GM18867 (cell line): Measurements from ENCODE around the gene TRABD2A.

Experiments used
- ATAC-seq: cut with Tn5 transposase; IDR thresholded peaks from one replicate; pipeline ENCODE4 v1.9.1; 2021; ENCODE audit warnings: mild to moderate bottlenecking, moderate library complexity; ENCODE audit not compliant: unreplicated experiment

Gene TRABD2A

GRCh38 chr2:84855731-84856130 lies 25.2 kb downstream of the TRABD2A start:
- ATAC-seq, result no peak

GRCh38 chr2:84854850-84855249 lies 26.0 kb downstream of the TRABD2A start:
- no peak for ATAC-seq

GRCh38 chr2:84851876-84852275 lies 29.0 kb downstream of the TRABD2A start:
- ATAC-seq, result no peak

GRCh38 chr2:84850471-84850870 lies 30.4 kb downstream of the TRABD2A start:
- no peak for ATAC-seq

GRCh38 chr2:84849271-84849952 lies 31.5 kb downstream of the TRABD2A start:
- no peak for ATAC-seq

- no peak for ATAC-seq
Observed at GRCh38 chr2:84847326-84848050, 33.4 kb downstream of the TRABD2A start.

- ATAC-seq, result no peak
Observed at GRCh38 chr2:84846741-84847142, 34.1 kb downstream of the TRABD2A start.

- no peak for ATAC-seq
Observed at GRCh38 chr2:84846041-84846663, 34.7 kb downstream of the TRABD2A start.

GRCh38 chr2:84844141-84844540 lies 36.7 kb downstream of the TRABD2A start:
- no peak for ATAC-seq

- no peak for ATAC-seq
Observed at GRCh38 chr2:84841577-84841976, 39.3 kb downstream of the TRABD2A start.

GRCh38 chr2:84840306-84840705 lies 40.6 kb downstream of the TRABD2A start:
- ATAC-seq, result no peak

GRCh38 chr2:84839851-84840250 lies 41.0 kb downstream of the TRABD2A start:
- no peak for ATAC-seq

- ATAC-seq, result no peak
Observed at GRCh38 chr2:84838434-84839145, 42.3 kb downstream of the TRABD2A start.

GRCh38 chr2:84836215-84836614 lies 44.7 kb downstream of the TRABD2A start:
- ATAC-seq, result no peak

- no peak for ATAC-seq
Observed at GRCh38 chr2:84833481-84834150, 47.3 kb downstream of the TRABD2A start.

GRCh38 chr2:84832772-84833461 lies 48.0 kb downstream of the TRABD2A start:
- peak; percentile 67 for ATAC-seq

- no peak for ATAC-seq
Observed at GRCh38 chr2:84830758-84831500, 50.0 kb downstream of the TRABD2A start.

GRCh38 chr2:84830095-84830494 lies 50.8 kb downstream of the TRABD2A start:
- ATAC-seq, result no peak

GRCh38 chr2:84829693-84830092 lies 51.2 kb downstream of the TRABD2A start:
- no peak for ATAC-seq
